A673 (cell line): ENCODE measurements around the gene STRN.

Experiments used
- CTCF ChIP-seq: fragments of 300-800, 200-600 bp; sonication (generic); conservative IDR thresholded peaks from 2 replicates; pipeline ENCODE4 v1.5.1; 2017; ENCODE audit warnings: low read depth, mild to moderate bottlenecking, antibody characterized with exemption, low read length, moderate library complexity, mixed read lengths
- EZH2 ChIP-seq: fragments of 200-600 bp; sonication (generic); IDR thresholded peaks from 2 replicates; pipeline ENCODE4 v1.6.1; 2017; ENCODE audit warnings: borderline replicate concordance, low read depth, mild to moderate bottlenecking, mixed read lengths, antibody characterized with exemption, low read length; ENCODE audit not compliant: poor library complexity, severe bottlenecking

GRCh38 chr2:36975306-36975705 is 9.0 kb upstream of the STRN start:
- TF ChIP-seq CTCF = no peak
- no peak for TF ChIP-seq EZH2
